Stimulated activated CD4-positive, alpha-beta T cell treated with anti-CD3 and anti-CD28 coated beads, TNF-alpha, amount 100 ng/mL, for 24 hours (primary cell): ENCODE data around the gene ULK4.
"Not testable (repeated sequence)": the region's sequence is repeated elsewhere in the genome, so short reads cannot be mapped to it uniquely, and the experiment has no call there.

Experiments used
- DNase-seq, 3 experiments: peaks; one replicate each; pipeline ENCODE4 v3.0.0-alpha.2; 2020; ENCODE audit warnings: low read depth in 3 of 3

Gene ULK4

GRCh38 chr3:41580274-41580959, 381.5 kb downstream of the ULK4 start:
- no peak for DNase-seq

- no peak for DNase-seq
These were observed 382.0 kb downstream of the ULK4 start for GRCh38 chr3:41579861-41580260.

- no peak for DNase-seq
These were observed 383.1 kb downstream of the ULK4 start for GRCh38 chr3:41578798-41579197.

- no peak for DNase-seq
These were observed 386.2 kb downstream of the ULK4 start for GRCh38 chr3:41575724-41576123.

GRCh38 chr3:41574900-41575299, 387.0 kb downstream of the ULK4 start:
- DNase-seq = no peak

GRCh38 chr3:41573591-41573990, 388.3 kb downstream of the ULK4 start:
- no peak for DNase-seq

GRCh38 chr3:41572092-41572491, 389.8 kb downstream of the ULK4 start:
- no peak for DNase-seq

GRCh38 chr3:41569632-41570305, 392.1 kb downstream of the ULK4 start:
- no peak for DNase-seq

GRCh38 chr3:41565948-41566514, 395.9 kb downstream of the ULK4 start:
- DNase-seq = no peak

GRCh38 chr3:41565003-41565402, 396.9 kb downstream of the ULK4 start:
- DNase-seq = no peak

- not testable (repeated sequence) for DNase-seq
These were observed 405.7 kb downstream of the ULK4 start for GRCh38 chr3:41556245-41556644.

- no peak for DNase-seq
These were observed 428.9 kb downstream of the ULK4 start for GRCh38 chr3:41532976-41533375.

- no peak for DNase-seq
These were observed 434.8 kb downstream of the ULK4 start for GRCh38 chr3:41526995-41527573.

GRCh38 chr3:41525303-41526064, 436.4 kb downstream of the ULK4 start:
- DNase-seq = no peak

- no peak for DNase-seq
These were observed 438.0 kb downstream of the ULK4 start for GRCh38 chr3:41523897-41524296.

GRCh38 chr3:41522612-41523011, 439.3 kb downstream of the ULK4 start:
- DNase-seq = no peak

GRCh38 chr3:41521010-41521655, 440.8 kb downstream of the ULK4 start:
- no peak for DNase-seq

- DNase-seq = no peak
These were observed 442.2 kb downstream of the ULK4 start for GRCh38 chr3:41519746-41520145.

GRCh38 chr3:41518626-41519025, 443.3 kb downstream of the ULK4 start:
- DNase-seq = no peak

- DNase-seq = no peak
These were observed 453.7 kb downstream of the ULK4 start for GRCh38 chr3:41508063-41508696.
